Activated CD4-positive, alpha-beta T cell treated with anti-CD3 and anti-CD28 coated beads for 36 hours (primary cell): ENCODE measurements around the gene ARCN1. TPM values are rescaled to one million over a fixed set of nuclear protein-coding genes. Genes with fewer than 3 reads are reported as not detected.
A peak's percentile ranks its signal among the peaks of the same experiment; 100 is the strongest.
"Not testable (repeated sequence)": the region's sequence is repeated elsewhere in the genome, so short reads cannot be mapped to it uniquely, and the experiment has no call there.

Experiments
- ATAC-seq: fragments of 200-7000 bp; cut with Tn5 transposase; one replicate; pipeline ENCODE4 v1.10.0; 2021; ENCODE audit warnings: mild to moderate bottlenecking, moderate library complexity
- CTCF ChIA-PET: fragments of 350-600 bp; sonication (Branson Sonifier 250); formaldehyde crosslinking; loops from one replicate; lab custom pipeline; 2021; ENCODE audit warnings: antibody characterized with exemption; lab: Charles Lee
- POLR2A ChIA-PET: fragments of 350-600 bp; sonication (Branson Sonifier 250); formaldehyde crosslinking; loops from one replicate; lab custom pipeline; 2021; ENCODE audit warnings: antibody characterized with exemption, inconsistent platforms; lab: Charles Lee
- DNase-seq: peaks from one replicate; pipeline ENCODE4 v3.0.0-alpha.2; 2020
- H3K27ac Mint-ChIP-seq: one replicate; pipeline ENCODE4 v1.8.0; 2021; ENCODE audit warnings: mixed read lengths
- H3K27me3 Mint-ChIP-seq: one replicate; pipeline ENCODE4 v1.8.0; 2021; ENCODE audit warnings: mixed read lengths
- H3K36me3 Mint-ChIP-seq: one replicate; pipeline ENCODE4 v1.8.0; 2021; ENCODE audit warnings: low read depth, mixed read lengths
- H3K4me1 Mint-ChIP-seq: one replicate; pipeline ENCODE4 v1.8.0; 2021; ENCODE audit warnings: mixed read lengths
- H3K4me3 Mint-ChIP-seq: one replicate; pipeline ENCODE4 v1.8.0; 2021; ENCODE audit warnings: mild to moderate bottlenecking, moderate library complexity, mixed read lengths
- H3K9me3 Mint-ChIP-seq: one replicate; pipeline ENCODE4 v1.8.0; 2021; ENCODE audit warnings: low read depth, mixed read lengths
- intact Hi-C, 2 experiments: fragments of 100-400 bp; cut with DNase I in 1 of 2; cut with micrococcal nuclease in 1 of 2; formaldehyde crosslinking; loops; one replicate each; pipeline versions ENCODE4 v1.14.2 to v1.15.1; 2022 to 2024; cut with DNase I, micrococcal nuclease
- total RNA-seq, 2 experiments: library from RNA; stranded (reverse); gene quantifications; one replicate each; pipeline ENCODE4 v1.2.3, GENCODE V29; 2021

ARCN1 gene
- total RNA-seq, 2 experiments from 2014 or later: 148 to 154 TPM

DNA sequence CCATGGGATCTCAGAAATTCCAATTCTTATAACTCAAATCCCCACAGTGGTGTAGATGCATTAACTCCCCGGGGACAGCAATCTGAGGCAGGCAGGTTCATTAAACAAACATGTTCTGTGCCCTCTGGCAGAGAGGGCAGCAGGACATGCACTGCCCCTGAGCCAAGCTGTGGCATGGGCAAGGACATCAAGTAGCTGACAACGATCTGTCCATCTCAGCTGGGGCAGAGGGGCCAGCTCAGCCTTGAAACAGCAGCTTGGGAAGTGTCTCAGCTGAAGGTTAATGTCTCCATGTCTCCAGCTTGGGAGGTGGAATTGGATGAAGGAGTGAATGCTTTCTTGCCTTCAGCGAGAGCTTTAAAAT lies 27.6 kb upstream of the ARCN1 start:
- DNase-seq (no peak), ATAC-seq (no peak)
- POLR2A ChIA-PET: no interaction called here
- H3K4me3 Mint-ChIP-seq: no peak overlapping the region
- no peaks in the 10 kb centered on the region for H3K4me1 Mint-ChIP-seq
- no peaks in the 10 kb centered on the region for H3K27me3 Mint-ChIP-seq
- peaks cover 9% of the 10 kb centered on the region for H3K36me3 Mint-ChIP-seq
- H3K9me3 Mint-ChIP-seq: no peaks in the 10 kb centered on the region
- H3K27ac Mint-ChIP-seq: no peak overlapping the region
- intact Hi-C loops: no loop called here
- CTCF ChIA-PET: interaction anchor here (0.6 to 0.7 kb wide), 2 partner anchors 243 to 373 kb away, joined by 3 to 4 read pairs; no protein-coding TSS in a partner anchor

DNA sequence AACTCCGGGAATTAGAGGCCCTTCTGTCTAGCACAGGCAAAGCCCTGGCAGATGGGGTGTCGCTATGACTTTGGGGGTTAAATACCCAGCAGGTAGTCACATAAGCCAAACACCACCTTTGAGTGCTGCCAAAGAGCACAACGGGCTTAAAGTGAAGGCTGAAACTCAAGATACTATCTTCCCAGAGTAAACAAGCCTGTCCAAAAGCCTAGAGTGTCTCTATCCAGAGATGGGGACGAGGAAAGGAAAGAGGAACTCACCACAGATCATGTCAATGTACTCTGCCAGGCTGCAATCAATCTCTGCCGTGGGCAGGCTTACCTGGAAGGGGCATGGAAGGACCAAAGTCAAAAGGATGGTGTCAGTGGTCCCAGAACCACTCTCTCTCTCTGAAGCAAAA lies 26.7 kb upstream of the ARCN1 start:
- H3K27ac Mint-ChIP-seq: no peak overlapping the region
- CTCF ChIA-PET: no interaction called here
- DNase-seq: no peak

DNA sequence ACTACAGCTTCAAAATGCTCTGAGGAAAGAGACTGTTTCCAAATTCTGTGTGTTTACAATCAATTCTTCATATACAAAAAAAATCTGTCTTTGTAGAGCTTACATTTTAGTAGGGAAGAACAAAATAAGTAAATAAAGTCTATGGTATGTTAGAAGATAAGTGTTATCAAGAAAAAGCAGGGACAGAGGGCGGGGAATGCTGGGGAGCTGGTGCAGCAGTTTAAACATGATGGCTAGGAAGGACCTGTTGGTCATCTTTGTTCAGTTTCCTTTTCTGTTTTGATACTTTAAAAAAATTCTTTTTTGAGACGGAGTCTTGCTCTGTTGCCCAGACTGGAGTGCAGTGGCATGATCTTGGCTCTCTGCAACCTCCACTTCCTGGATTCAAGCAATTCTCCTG lies 25.1 kb upstream of the ARCN1 start:
- intact Hi-C loops: no loop called here
- Mint-ChIP-seq H3K36me3 (peaks cover 3% of the 10 kb centered on the region), H3K9me3 (no peaks in the 10 kb centered on the region), H3K4me3 (no peak overlapping the region), H3K4me1 (no peaks in the 10 kb centered on the region), H3K27me3 (no peaks in the 10 kb centered on the region), H3K27ac (no peak overlapping the region)
- no peak for DNase-seq
- CTCF ChIA-PET: interaction anchor here (0.9 kb wide), 1 partner anchor 59 kb away, joined by 3 read pairs; no protein-coding TSS in a partner anchor
- POLR2A ChIA-PET: interaction anchor here (0.5 to 0.6 kb wide), 2 partner anchors 421 to 647 kb away, joined by 3 to 7 read pairs; no protein-coding TSS in a partner anchor
- no peak for ATAC-seq

More for the DNA sequence above, 26.7 kb upstream of the ARCN1 start:
- Mint-ChIP-seq H3K4me3 (no peak overlapping the region), H3K4me1 (no peaks in the 10 kb centered on the region), H3K27me3 (no peaks in the 10 kb centered on the region), H3K9me3 (no peaks in the 10 kb centered on the region), H3K36me3 (peaks cover 5% of the 10 kb centered on the region)
- POLR2A ChIA-PET: no interaction called here
- no peak for ATAC-seq
- intact Hi-C loops: no loop called here

- no peaks in the 10 kb centered on the region for H3K4me1 Mint-ChIP-seq
- H3K27me3 Mint-ChIP-seq: no peaks in the 10 kb centered on the region
- ATAC-seq: no peak
- CTCF ChIA-PET: no interaction called here
- H3K36me3 Mint-ChIP-seq: peaks cover 17% of the 10 kb centered on the region
- intact Hi-C loops: no loop called here
- H3K9me3 Mint-ChIP-seq: no peaks in the 10 kb centered on the region
- no peak for DNase-seq
- H3K27ac Mint-ChIP-seq: no peak overlapping the region
- POLR2A ChIA-PET: no interaction called here
- no peak overlapping the region for H3K4me3 Mint-ChIP-seq
Measured at GRCh38 chr11:118552341-118552740, 19.9 kb upstream of the ARCN1 start.

DNA sequence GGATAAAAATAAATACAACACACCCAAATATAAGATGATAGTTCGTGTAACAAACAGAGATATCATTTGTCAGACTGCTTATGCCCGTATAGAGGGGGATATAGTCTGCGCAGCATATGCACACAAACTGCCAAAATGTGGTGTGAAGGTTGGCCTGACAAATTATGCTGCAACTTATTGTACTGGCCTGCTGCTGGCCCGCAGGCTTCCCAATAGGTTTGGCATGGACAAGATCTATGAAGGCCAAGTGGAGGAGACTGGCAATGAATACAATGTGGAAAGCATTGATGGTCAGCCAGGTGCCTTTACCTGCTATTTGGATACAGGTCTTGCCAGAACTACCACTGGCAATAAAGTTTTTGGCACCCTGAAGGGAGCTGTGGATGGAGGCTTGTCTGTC lies 11.4 kb upstream of the ARCN1 start:
- intact Hi-C loops: loop anchor here in 1 of 2 experiments (10.0 kb wide), 1 partner anchor 46 kb away; no protein-coding TSS in a partner anchor
- Mint-ChIP-seq H3K27ac (no peak overlapping the region), H3K27me3 (no peaks in the 10 kb centered on the region), H3K4me3 (no peak overlapping the region), H3K9me3 (no peaks in the 10 kb centered on the region), H3K4me1 (peaks cover 13% of the 10 kb centered on the region), H3K36me3 (peaks cover 11% of the 10 kb centered on the region)
- CTCF ChIA-PET: interaction anchor here (1.1 to 1.4 kb wide), 2 partner anchors 33 to 34 kb away, joined by 4 read pairs; no protein-coding TSS in a partner anchor
- no peak for DNase-seq
- ATAC-seq: no peak
- POLR2A ChIA-PET: no interaction called here

GRCh38 chr11:118565051-118565450 lies 7.2 kb upstream of the ARCN1 start:
- Mint-ChIP-seq H3K4me1 (peaks cover 16% of the 10 kb centered on the region), H3K4me3 (peak overlapping the region; percentile 90), H3K36me3 (peaks cover 2% of the 10 kb centered on the region), H3K27ac (peak overlapping the region; percentile 76), H3K9me3 (no peaks in the 10 kb centered on the region), H3K27me3 (no peaks in the 10 kb centered on the region)
- POLR2A ChIA-PET: interaction anchor here (0.5 kb wide), 1 partner anchor 258 kb away, joined by 3 read pairs; no protein-coding TSS in a partner anchor
- intact Hi-C loops: loop anchor here (5.0 to 10.0 kb wide), 4 partner anchors 33 to 163 kb away; partner anchors contain the start of genes ATP5MG (in 1 of the 2) and TMEM25 (in 1 of the 2)
- CTCF ChIA-PET: interaction anchor here (0.7 kb wide), 1 partner anchor 93 kb away, joined by 3 read pairs; no protein-coding TSS in a partner anchor
- DNase-seq (no peak), ATAC-seq (no peak)

GRCh38 chr11:118569670-118570069 lies 2.5 kb upstream of the ARCN1 start:
- no peaks in the 10 kb centered on the region for H3K27me3 Mint-ChIP-seq
- intact Hi-C loops: loop anchor here (5.0 to 10.0 kb wide), 10 partner anchors 37 to 567 kb away; partner anchors contain the start of genes ATP5MG (in 1 of the 2), CENATAC (in 1 of the 2), PHLDB1 (in 1 of the 2) and TMEM25 (in 1 of the 2)
- DNase-seq (no peak), ATAC-seq (no peak)
- peaks cover 10% of the 10 kb centered on the region for H3K36me3 Mint-ChIP-seq
- peak overlapping the region; percentile 47 for H3K27ac Mint-ChIP-seq
- no peak overlapping the region for H3K4me3 Mint-ChIP-seq
- peaks cover 32% of the 10 kb centered on the region for H3K4me1 Mint-ChIP-seq
- CTCF ChIA-PET: interaction anchor here (0.7 to 1.1 kb wide), 3 partner anchors 25 to 270 kb away, joined by 3 to 5 read pairs (median 3); no protein-coding TSS in a partner anchor
- POLR2A ChIA-PET: interaction anchor here (0.6 kb wide), 1 partner anchor 59 kb away, joined by 4 read pairs; no protein-coding TSS in a partner anchor
- no peaks in the 10 kb centered on the region for H3K9me3 Mint-ChIP-seq

- peaks cover 14% of the 10 kb centered on the region for H3K36me3 Mint-ChIP-seq
- H3K27ac Mint-ChIP-seq: peak overlapping the region; percentile 96
- intact Hi-C loops: loop anchor here (5.0 kb wide), 6 partner anchors 37 to 568 kb away; partner anchors contain the start of genes CENATAC (in 1 of the 2) and PHLDB1 (in 1 of the 2)
- no peak for DNase-seq
- H3K27me3 Mint-ChIP-seq: no peaks in the 10 kb centered on the region
- ChIA-PET POLR2A (interaction anchor here (0.7 kb wide), 1 partner anchor 11 kb away, joined by 3 read pairs; no protein-coding TSS in a partner anchor), CTCF (interaction anchor here (0.8 to 1.4 kb wide), 4 partner anchors 11 to 400 kb away, joined by 3 to 5 read pairs (median 3); no protein-coding TSS in a partner anchor)
- peaks cover 37% of the 10 kb centered on the region for H3K4me1 Mint-ChIP-seq
- ATAC-seq: no peak
- no peak overlapping the region for H3K4me3 Mint-ChIP-seq
- no peaks in the 10 kb centered on the region for H3K9me3 Mint-ChIP-seq
Measured at GRCh38 chr11:118570787-118571186, 1.4 kb upstream of the ARCN1 start.

GRCh38 chr11:118571701-118572060 lies 528 bp upstream of the ARCN1 start:
- H3K9me3 Mint-ChIP-seq, ATAC-seq, H3K27me3 Mint-ChIP-seq, POLR2A ChIA-PET: not testable (repeated sequence)
- Mint-ChIP-seq H3K27ac (peak overlapping the region; percentile 96), H3K36me3 (peaks cover 17% of the 10 kb centered on the region), H3K4me1 (peaks cover 40% of the 10 kb centered on the region), H3K4me3 (peak overlapping the region; percentile 89)
- CTCF ChIA-PET: interaction anchor here (0.8 kb wide), 1 partner anchor 459 kb away, joined by 3 read pairs; the partner anchor contains the start of gene SLC37A4
- DNase-seq: peak; percentile 42
- intact Hi-C loops: loop anchor here (1.0 to 5.0 kb wide), 12 partner anchors 36 to 569 kb away; partner anchors contain the start of genes ATP5MG (in 1 of the 2), CENATAC (in 1 of the 2), KMT2A (in 1 of the 2) and PHLDB1 (in 1 of the 2)

DNA sequence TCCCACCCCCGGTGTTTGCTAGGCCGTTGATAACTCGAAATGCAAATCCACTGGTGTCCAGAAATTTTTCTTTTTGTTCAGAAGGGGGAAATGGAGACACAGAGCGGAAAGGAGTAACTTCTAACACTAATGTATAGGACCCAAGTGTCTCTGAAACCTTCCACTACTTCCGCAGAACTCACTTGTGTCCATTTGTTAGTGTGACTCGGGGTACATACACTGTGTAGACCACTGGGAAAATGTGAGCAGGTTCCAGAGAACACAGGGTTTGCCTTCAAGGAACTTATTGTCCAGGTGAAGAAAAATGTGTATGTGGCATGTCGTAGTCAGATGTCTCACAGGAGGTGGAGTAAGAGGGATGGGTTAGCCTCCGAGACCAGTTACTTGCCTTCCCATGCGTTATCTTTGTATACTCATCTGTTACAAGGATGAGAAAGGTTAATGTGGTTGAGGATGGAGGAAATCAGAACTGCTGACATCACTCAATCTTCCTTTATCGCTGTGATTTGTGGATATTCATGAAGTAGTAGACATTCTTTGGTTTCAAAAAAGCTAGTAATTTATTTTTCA lies 857 bp downstream of the ARCN1 start:
- intact Hi-C loops: loop anchor here (1.0 to 5.0 kb wide), 12 partner anchors 34 to 571 kb away; partner anchors contain the start of genes ATP5MG (in 1 of the 2), CENATAC (in 1 of the 2), KMT2A (in 1 of the 2) and PHLDB1 (in 1 of the 2)
- Mint-ChIP-seq H3K27ac (peak overlapping the region; percentile 96), H3K36me3 (peaks cover 24% of the 10 kb centered on the region), H3K27me3 (no peaks in the 10 kb centered on the region), H3K4me3 (peak overlapping the region; percentile 89), H3K4me1 (peaks cover 48% of the 10 kb centered on the region), H3K9me3 (no peaks in the 10 kb centered on the region)
- ChIA-PET POLR2A (interaction anchor here (0.5 to 0.6 kb wide), 2 partner anchors 34 to 169 kb away, joined by 3 to 4 read pairs; no protein-coding TSS in a partner anchor), CTCF (interaction anchor here (0.7 to 1.2 kb wide), 2 partner anchors 37 to 305 kb away, joined by 3 read pairs; no protein-coding TSS in a partner anchor)
- DNase-seq (peak; percentile 46), ATAC-seq (peak; percentile 82)

- Mint-ChIP-seq H3K36me3 (peaks cover 27% of the 10 kb centered on the region), H3K27me3 (no peaks in the 10 kb centered on the region), H3K9me3 (no peaks in the 10 kb centered on the region), H3K27ac (peak overlapping the region; percentile 47), H3K4me1 (peaks cover 57% of the 10 kb centered on the region), H3K4me3 (peak overlapping the region; percentile 33)
- CTCF ChIA-PET: interaction anchor here (1.1 to 1.4 kb wide), 2 partner anchors 166 to 279 kb away, joined by 3 read pairs; no protein-coding TSS in a partner anchor
- ATAC-seq (no peak), DNase-seq (no peak)
- intact Hi-C loops: loop anchor here (5.0 kb wide), 6 partner anchors 33 to 572 kb away; partner anchors contain the start of genes CENATAC (in 1 of the 2) and PHLDB1 (in 1 of the 2)
- POLR2A ChIA-PET: interaction anchor here (0.7 kb wide), 2 partner anchors 35 to 441 kb away, joined by 3 read pairs; no protein-coding TSS in a partner anchor
Measured at GRCh38 chr11:118574636-118575035, 2.4 kb downstream of the ARCN1 start.
